Nephron progenitor cell (in vitro differentiated cells): Measurements from ENCODE around the gene PEX14.
A peak's percentile ranks its signal among the peaks of the same experiment; 100 is the strongest.

Source experiments
- DNase-seq: peaks from one replicate; pipeline ENCODE4 v3.0.0; 2021
- H3K27ac Mint-ChIP-seq: 2 replicates; pipeline ENCODE4 v1.8.0; 2021; ENCODE audit warnings: mild to moderate bottlenecking, moderate library complexity, mixed read lengths
- H3K27me3 Mint-ChIP-seq: 2 replicates; pipeline ENCODE4 v1.8.0; 2021; ENCODE audit warnings: mild to moderate bottlenecking, low read depth, mixed read lengths; ENCODE audit not compliant: poor library complexity
- H3K36me3 Mint-ChIP-seq: 2 replicates; pipeline ENCODE4 v1.8.0; 2021; ENCODE audit warnings: low read depth, mixed read lengths
- H3K4me1 Mint-ChIP-seq: 2 replicates; pipeline ENCODE4 v1.8.0; 2021; ENCODE audit warnings: mixed read lengths
- H3K4me3 Mint-ChIP-seq: 2 replicates; pipeline ENCODE4 v1.8.0; 2021; ENCODE audit warnings: mild to moderate bottlenecking, moderate library complexity, mixed read lengths
- H3K9me3 Mint-ChIP-seq: 2 replicates; pipeline ENCODE4 v1.8.0; 2021; ENCODE audit warnings: mild to moderate bottlenecking, moderate library complexity, mixed read lengths
- TF ChIP-seq, protein P1 (sequence below): fragments of 200-600 bp; sonication (generic); IDR thresholded peaks from 2 replicates; pipeline ENCODE4 v1.5.0; 2021; ENCODE audit warnings: antibody characterized with exemption

The PEX14 gene

GRCh38 chr1:10596780-10597179 is 122.0 kb downstream of the PEX14 start:
- TF ChIP-seq, protein P1, sequence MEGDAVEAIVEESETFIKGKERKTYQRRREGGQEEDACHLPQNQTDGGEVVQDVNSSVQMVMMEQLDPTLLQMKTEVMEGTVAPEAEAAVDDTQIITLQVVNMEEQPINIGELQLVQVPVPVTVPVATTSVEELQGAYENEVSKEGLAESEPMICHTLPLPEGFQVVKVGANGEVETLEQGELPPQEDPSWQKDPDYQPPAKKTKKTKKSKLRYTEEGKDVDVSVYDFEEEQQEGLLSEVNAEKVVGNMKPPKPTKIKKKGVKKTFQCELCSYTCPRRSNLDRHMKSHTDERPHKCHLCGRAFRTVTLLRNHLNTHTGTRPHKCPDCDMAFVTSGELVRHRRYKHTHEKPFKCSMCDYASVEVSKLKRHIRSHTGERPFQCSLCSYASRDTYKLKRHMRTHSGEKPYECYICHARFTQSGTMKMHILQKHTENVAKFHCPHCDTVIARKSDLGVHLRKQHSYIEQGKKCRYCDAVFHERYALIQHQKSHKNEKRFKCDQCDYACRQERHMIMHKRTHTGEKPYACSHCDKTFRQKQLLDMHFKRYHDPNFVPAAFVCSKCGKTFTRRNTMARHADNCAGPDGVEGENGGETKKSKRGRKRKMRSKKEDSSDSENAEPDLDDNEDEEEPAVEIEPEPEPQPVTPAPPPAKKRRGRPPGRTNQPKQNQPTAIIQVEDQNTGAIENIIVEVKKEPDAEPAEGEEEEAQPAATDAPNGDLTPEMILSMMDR = no peak
- DNase-seq = no peak
- H3K36me3 Mint-ChIP-seq = no peaks in the 10 kb centered on the region
- no peak overlapping the region for H3K27ac Mint-ChIP-seq
- H3K9me3 Mint-ChIP-seq = no peaks in the 10 kb centered on the region
- no peak overlapping the region for H3K4me3 Mint-ChIP-seq
- peaks cover 3% of the 10 kb centered on the region for H3K27me3 Mint-ChIP-seq
- peaks cover 54% of the 10 kb centered on the region for H3K4me1 Mint-ChIP-seq

DNA sequence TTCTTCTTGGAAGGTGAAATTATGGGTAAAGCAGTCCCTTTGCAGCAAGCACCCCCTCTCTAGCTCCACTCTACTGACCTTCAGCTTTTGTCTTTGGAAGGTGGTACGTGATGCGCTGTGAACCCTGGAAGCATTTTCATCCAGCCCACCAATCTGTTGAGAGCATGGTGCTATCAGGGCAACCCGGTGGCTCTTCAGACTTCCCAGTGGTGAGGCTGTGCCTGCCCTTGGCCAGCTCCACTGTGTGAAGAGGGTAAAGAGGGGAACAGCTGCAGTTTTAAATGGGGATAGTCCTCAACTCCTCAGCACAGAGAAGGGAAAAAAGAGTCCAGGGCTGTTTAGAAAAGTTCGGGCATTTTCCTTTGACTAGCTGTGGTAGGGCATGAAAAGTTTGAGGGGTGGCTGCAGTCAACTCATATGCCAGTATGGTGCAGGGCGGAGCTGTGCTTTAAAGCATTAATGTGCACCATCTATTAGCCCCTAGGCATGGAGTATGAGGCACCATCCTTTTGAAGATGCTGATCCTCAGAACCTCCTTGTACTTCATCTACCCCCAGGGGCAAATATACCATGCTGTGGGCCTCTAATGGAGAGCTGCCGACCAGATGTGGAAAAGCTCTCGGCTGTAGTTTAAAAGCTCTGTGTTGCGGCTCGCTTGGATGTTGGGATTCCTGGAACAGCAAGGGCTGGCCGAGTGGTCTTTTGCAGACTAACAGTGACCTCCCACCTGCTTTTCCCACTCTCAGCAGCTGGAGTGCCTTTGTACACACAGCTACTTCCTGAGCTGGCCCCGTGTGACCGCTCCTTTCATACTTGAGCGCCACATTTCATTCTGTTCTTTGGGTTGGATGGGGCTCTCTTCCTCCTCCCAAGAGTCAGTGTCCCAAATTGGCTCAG is 123.0 kb downstream of the PEX14 start:
- H3K9me3 Mint-ChIP-seq = no peaks in the 10 kb centered on the region
- peaks cover 3% of the 10 kb centered on the region for H3K27me3 Mint-ChIP-seq
- no peak for DNase-seq
- TF ChIP-seq, protein P1 = no peak
- H3K4me3 Mint-ChIP-seq = no peak overlapping the region
- H3K36me3 Mint-ChIP-seq = no peaks in the 10 kb centered on the region
- peak overlapping the region; percentile 78 for H3K27ac Mint-ChIP-seq
- peaks cover 44% of the 10 kb centered on the region for H3K4me1 Mint-ChIP-seq

DNA sequence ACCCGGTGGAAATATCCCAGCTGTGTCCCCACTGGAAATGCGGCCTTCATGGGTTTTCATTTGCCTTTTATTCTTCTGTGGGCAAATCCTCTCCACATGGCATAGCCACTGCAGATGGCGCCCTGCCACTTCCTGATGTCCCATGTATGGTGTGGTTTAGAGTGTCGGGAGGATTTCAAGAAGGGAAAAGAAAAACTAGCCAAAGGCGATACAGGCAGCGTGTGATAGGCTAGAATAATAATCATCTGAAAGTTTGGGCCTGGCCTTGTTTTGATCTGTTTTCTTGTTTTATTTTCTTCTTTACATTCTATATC is 123.6 kb downstream of the PEX14 start:
- Mint-ChIP-seq H3K4me1 (peaks cover 38% of the 10 kb centered on the region), H3K36me3 (no peaks in the 10 kb centered on the region), H3K4me3 (no peak overlapping the region), H3K9me3 (no peaks in the 10 kb centered on the region), H3K27me3 (peaks cover 3% of the 10 kb centered on the region), H3K27ac (peak overlapping the region; percentile 78)
- TF ChIP-seq, protein P1 = no peak
- no peak for DNase-seq

DNA sequence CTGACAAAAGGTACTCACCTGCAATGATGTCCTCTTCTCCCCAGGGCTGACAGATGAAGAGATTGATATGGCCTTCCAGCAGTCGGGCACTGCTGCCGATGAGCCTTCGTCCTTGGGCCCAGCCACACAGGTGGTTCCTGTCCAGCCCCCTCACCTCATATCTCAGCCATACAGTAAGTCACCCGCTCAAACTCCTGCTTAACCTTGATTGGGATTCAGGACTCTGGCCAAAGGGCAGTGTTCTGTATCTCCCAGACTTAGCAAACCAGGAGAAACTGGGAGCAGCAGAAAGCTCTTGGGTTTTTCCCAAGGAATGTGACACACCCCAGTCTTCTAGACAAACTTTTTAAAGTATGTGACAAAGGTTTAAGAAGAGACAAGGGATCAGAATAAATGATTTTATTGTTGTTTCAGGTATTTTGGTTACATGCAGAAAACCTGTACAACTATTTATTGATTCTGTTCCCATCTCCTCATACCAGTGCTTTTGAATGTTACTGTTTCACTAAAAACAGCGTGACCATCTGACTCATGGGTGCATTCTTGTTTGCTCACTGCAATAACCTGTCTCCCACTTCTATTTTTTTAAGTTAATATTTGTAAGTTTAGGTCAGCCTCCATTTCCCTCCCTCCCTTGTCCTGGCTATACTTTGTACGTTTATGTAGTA is 124.6 kb downstream of the PEX14 start:
- DNase-seq = no peak
- Mint-ChIP-seq H3K27me3 (no peaks in the 10 kb centered on the region), H3K36me3 (no peaks in the 10 kb centered on the region), H3K27ac (no peak overlapping the region), H3K4me1 (peaks cover 37% of the 10 kb centered on the region), H3K9me3 (no peaks in the 10 kb centered on the region), H3K4me3 (no peak overlapping the region)
- TF ChIP-seq, protein P1 = no peak

DNA sequence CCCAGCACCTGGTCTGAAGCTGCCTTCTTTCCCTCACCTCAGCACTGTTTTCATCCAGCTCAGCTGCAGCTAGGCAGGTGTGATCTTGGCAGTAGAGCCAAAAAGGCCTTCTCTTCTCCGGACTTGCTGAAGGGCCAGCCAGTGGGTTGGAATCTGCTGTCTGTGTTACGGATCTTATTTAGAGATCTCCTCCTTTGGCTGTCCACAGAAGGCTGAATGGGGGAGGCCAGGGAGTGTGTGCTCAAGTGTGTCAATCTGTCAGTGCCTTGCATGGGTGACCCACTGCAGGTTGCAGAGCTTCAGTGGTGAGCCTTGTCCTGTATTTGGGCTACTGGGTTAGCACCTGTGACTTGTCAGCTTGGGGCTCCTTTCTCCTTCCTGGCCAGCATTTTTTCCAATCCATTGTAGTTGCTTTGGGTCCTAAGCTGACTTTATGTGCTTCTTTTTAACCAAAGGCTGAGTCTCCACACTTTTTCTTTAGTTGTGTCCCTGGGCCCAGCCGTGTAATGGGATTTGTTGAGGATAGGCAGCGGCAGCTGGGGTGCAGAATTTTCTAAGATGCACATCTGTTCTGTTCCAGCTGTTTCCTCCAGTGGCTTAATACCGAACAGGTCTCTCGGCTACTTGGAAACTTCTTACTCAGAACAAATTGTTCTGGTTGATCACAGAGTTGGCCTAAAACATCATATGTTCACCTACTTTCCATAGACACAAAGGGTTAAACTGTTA is 126.8 kb downstream of the PEX14 start:
- no peak for DNase-seq
- TF ChIP-seq, protein P1 = no peak
- peaks cover 46% of the 10 kb centered on the region for H3K4me1 Mint-ChIP-seq
- H3K4me3 Mint-ChIP-seq = no peak overlapping the region
- H3K27ac Mint-ChIP-seq = no peak overlapping the region
- no peaks in the 10 kb centered on the region for H3K9me3 Mint-ChIP-seq
- no peaks in the 10 kb centered on the region for H3K36me3 Mint-ChIP-seq
- peaks cover 8% of the 10 kb centered on the region for H3K27me3 Mint-ChIP-seq
